Mucosa of gallbladder (tissue), 1 donor: Measurements from ENCODE around the gene CCDC152. TPM values are rescaled to one million over a fixed set of nuclear protein-coding genes. Genes with fewer than 3 reads are reported as not detected.
"Not testable (repeated sequence)": the region's sequence is repeated elsewhere in the genome, so short reads cannot be mapped to it uniquely, and the experiment has no call there.

ENCODE experiments used
- DNase-seq: peaks from one replicate; pipeline ENCODE4 v3.0.0-alpha.2; 2020; ENCODE audit warnings: low spot score
- total RNA-seq: library from RNA; stranded (reverse); gene quantifications from one replicate; pipeline ENCODE4 v1.2.1, GENCODE V29; 2021
- donor health status: DM: no; HTN: no; CAD: no.

CCDC152 gene, protein sequence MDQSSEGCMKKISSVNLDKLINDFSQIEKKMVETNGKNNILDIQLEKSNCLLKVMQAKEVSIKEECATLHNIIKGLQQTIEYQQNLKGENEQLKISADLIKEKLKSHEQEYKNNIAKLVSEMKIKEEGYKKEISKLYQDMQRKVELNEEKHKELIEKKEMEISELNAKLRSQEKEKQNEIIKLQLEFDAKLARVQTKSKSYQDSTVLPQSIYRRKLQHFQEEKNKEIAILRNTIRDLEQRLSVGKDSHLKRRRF
- 2.3 TPM for total RNA-seq

DNA sequence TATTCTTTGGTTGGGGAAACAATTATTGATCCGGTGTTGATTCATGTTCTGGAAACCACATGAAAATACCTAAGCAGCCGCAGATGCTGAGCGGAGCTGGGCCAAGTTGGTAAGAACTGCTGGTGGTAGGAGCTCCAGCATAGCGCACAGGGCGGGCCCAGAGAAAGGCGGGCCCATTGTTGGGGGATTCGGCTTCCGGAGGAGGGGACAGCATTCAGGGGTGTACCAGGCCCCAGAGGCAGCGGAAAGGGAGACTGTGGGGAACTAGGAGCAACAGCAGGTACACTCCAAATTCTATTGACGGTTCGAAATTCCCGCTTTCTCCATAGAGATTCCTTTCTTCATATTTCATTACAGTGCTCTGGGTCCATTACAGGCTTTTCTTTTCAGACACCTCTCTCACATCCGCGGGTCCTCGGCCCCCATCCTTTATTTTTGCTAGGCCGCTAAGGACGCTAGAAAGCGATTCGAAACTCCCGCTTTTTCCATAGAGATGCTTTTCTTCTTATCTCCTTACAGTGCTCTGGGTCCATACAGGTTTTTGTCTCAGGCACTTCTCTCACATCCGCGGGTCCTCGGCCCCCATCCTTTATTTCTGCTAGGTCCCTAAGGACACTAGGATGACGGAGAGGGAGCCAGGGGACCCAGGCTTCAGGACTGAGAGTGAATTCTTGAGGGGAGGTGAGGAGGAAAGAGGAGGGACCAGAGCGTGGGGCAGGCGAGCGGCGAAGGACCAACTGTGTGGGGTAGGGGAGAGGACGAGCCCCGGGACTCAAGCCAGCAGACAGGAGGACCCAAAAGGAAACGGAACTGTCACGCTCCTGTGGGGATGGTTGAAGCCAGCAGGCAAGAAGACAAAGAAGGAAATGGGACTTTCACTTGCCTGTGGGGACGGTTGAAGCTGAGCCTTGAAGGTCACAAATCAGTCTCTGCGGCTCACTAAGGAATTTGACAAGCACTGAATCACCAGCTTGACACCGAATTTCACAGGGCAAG, at the start of gene CCDC152:
CCDC152 (plus strand) TSS at position 213 of the 996 bp plus-strand sequence. CDS start 2,304 bp downstream, outside the sequence.
- DNase-seq, result no peak

DNA sequence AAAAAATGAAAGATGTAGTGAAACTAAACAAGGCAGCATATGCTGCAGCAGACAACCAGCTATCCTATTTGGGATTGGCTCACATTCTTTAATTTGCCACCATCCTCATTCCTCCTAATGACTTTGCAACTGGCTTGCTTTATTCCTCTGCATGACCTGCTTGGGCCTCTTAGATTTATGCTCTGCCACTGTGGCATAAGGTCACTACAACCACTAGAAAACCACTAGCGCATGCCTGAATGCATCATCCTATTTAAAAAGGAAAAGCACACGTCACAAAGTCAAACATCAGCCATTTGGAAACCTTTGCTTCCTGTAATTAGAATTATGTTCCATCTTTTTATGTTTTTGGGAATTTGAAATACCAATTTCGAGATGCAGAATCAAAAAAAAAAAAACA, 40.8 kb upstream of the CCDC152 start:
- no peak for DNase-seq

DNA sequence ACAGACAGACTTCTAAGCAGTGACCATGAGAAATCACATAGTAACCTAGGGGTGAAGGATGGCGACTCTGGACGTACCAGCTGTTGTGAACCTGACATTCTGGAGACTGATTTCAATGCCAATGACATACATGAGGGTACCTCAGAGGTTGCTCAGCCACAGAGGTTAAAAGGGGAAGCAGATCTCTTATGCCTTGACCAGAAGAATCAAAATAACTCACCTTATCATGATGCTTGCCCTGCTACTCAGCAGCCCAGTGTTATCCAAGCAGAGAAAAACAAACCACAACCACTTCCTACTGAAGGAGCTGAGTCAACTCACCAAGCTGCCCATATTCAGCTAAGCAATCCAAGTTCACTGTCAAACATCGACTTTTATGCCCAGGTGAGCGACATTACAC, 38.0 kb upstream of the CCDC152 start:
- DNase-seq, result no peak

DNA sequence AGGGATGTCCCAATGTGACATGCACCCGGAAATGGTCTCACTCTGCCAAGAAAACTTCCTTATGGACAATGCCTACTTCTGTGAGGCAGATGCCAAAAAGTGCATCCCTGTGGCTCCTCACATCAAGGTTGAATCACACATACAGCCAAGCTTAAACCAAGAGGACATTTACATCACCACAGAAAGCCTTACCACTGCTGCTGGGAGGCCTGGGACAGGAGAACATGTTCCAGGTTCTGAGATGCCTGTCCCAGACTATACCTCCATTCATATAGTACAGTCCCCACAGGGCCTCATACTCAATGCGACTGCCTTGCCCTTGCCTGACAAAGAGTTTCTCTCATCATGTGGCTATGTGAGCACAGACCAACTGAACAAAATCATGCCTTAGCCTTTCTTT, 37.6 kb upstream of the CCDC152 start:
- no peak for DNase-seq

DNA sequence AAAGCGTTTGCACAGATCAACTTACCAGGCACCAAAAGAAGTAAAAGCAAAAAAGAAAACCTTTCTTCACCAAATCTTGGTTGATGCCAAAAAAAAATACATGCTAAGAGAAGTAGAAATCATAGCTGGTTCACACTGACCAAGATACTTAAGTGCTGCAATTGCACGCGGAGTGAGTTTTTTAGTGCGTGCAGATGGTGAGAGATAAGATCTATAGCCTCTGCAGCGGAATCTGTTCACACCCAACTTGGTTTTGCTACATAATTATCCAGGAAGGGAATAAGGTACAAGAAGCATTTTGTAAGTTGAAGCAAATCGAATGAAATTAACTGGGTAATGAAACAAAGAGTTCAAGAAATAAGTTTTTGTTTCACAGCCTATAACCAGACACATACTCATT, 36.4 kb upstream of the CCDC152 start:
- DNase-seq, result no peak

DNA sequence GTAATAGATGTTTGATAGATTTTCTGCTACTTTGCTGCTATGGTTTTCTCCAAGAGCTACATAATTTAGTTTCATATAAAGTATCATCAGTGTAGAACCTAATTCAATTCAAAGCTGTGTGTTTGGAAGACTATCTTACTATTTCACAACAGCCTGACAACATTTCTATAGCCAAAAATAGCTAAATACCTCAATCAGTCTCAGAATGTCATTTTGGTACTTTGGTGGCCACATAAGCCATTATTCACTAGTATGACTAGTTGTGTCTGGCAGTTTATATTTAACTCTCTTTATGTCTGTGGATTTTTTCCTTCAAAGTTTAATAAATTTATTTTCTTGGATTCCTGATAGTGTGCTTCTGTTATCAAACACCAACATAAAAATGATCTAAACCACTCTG, 35.1 kb upstream of the CCDC152 start:
- DNase-seq, result no peak

DNA sequence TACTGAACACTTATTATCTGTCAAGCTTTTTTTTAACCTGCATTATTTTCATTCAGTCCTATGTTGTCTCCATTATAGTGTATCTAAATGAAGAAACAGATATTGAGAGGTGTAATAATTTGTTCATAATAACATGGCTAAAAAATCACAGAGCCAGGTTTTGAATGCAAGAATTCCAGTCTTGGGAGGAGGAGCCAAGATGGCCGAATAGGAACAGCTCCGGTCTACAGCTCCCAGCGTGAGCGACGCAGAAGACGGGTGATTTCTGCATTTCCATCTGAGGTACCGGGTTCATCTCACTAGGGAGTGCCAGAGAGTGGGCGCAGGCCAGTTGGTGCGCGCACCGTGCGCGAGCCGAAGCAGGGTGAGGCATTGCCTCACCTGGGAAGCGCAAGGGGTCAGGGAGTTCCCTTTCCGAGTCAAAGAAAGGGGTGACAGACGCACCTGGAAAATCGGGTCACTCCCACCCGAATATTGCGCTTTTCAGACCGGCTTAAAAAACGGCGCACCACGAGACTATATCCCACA, 22.0 kb upstream of the CCDC152 start:
- not testable (repeated sequence) for DNase-seq

DNA sequence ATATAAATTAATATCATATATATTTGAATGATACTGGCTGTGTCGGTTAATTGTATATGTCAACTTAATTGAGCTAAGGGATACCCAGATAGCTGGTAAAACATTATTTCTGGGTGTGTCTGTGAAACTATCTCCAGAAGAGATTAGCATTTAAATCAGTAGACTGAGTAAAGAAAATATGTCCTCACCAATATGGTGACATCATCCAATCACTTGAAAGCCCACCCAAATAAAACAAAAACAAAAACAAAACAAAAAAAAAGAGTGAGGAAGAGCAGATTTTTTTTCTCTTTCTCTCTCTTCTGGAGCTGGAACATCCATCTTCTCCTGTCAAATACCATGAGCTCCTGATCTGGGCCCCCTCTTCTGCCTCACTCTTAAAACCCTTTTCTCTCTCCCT, 15.7 kb upstream of the CCDC152 start:
- DNase-seq, result no peak

DNA sequence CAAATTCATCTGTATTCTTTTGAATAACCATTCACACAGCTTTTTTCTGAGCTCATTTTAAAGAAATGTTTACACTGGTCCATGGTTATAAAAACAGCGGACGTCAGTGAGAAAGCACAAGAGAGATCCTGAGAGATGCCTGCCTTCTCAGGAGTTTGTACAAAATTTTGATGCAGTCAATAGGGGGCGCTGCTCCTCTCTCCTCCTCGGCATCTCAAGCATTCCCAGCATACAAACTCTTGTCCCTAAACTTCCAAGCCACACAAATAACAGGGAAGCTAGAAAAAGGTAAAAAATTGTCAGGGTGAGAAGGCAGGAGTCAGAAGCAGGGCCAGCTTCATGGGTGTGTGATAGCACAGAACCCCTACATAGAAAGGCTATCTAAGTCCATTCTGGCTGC, 11.2 kb upstream of the CCDC152 start:
- DNase-seq, result no peak

DNA sequence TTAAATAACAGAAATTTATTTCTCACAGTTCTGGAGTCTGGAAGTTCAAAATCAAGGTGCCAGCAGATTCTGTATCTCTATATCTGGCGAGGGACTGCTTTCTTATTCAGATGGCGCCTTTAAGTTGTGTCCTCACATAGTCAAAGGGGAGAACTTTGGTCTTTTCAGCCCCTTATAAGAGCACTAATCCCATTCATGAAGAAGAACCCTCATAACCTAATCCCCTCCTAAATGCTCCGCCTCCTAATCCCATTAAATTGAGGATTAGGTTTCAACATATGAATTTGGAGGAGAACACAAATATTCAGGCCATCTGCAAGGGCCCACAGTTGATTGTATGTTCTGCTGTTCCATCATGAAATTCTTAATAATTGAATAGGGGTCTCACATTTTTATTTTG, 10.8 kb upstream of the CCDC152 start:
- DNase-seq, result no peak

DNA sequence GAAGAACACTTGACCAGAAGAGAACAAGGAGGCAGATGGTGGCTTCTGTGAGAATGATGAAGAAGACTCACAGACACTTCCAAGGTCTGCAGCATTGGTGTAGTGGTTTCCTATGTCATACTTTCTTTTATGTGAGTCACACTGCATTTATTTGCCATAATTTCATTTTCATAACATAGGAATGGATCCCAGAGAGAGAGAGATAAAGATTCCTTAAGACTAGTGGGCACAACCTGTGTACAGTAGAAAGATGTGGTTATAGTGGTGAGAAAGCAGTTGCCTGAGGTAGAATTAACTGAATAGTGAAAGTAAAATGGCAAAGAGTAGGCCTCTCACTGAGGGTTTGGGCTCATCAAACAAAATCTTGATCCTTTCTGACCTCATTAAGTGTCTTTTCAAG, 7.6 kb upstream of the CCDC152 start:
- DNase-seq, result no peak

DNA sequence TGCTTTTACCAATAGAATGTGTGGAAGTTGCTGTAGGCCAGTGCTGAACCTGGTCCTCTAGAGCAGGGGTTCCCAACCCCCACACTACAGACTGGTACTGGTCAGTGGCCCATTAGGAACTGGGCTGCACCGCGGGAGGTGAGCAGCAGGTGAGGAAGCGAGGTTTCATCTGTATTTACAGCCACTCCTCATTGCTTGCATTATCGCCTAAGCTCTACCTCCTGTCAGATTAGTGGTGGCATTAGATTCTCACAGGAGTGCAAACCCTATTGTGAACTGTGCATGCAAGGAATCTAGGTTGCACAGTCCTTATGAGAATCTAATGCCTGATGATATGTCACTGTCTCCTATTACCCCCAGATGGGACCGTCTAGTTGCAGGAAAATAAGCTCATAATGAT, 6.1 kb upstream of the CCDC152 start:
- DNase-seq, result no peak

DNA sequence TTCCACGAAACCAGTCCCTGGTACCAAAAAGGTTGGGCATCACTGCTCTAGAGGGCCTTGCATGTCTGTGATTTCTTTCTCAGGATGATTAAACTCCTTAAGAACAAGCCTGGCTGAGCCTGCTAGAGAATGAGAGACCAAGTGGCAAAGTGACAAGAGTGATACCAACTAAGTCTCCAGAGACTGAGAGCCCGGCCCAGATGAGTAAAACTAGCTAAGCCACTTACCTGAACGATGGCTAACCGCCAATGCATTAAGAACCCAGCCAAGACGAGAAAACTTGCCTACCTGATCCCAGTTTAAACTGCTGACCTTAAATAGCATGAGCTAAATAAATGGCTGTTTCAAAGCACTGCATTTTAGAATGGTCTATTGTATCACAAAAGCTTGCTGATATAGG, 5.6 kb upstream of the CCDC152 start:
- DNase-seq, result no peak

DNA sequence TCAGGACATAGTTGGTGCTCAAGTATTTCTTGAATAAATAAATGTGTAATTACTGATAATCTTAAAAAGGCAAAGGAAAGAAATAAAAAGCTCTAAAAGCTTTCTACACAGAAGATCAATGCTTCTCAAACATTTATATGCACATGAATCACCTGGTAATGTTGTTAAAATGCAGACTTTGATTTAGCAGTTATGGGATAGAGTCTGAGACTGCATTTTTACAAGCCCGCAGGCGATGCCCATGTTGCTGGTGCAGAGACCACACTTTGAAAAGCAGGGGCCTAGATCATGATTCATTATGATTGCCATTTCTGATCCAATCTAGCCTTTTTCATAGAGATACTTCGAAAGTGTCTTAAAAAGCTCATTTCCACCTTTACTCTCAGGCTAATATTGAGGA, 3.5 kb upstream of the CCDC152 start:
- DNase-seq, result no peak

DNA sequence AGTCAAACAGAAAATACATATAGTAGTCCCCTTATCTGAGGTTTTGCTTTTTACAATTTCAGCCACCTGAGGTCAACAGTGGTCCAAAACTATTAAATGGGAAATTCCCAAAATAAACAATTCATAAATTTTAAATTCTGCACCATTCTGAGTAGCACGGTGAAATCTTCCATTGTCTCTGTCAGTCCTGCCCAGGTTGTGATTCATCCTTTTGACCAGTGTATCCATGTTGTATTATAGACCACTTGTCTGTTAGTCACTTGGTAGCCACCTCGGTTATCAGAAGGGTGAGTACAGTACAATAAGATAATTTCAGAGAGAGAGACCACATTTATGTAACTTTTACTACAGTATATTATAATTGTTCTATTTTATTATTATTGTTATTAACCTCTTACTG, 2.8 kb downstream of the CCDC152 start:
- no peak for DNase-seq

DNA sequence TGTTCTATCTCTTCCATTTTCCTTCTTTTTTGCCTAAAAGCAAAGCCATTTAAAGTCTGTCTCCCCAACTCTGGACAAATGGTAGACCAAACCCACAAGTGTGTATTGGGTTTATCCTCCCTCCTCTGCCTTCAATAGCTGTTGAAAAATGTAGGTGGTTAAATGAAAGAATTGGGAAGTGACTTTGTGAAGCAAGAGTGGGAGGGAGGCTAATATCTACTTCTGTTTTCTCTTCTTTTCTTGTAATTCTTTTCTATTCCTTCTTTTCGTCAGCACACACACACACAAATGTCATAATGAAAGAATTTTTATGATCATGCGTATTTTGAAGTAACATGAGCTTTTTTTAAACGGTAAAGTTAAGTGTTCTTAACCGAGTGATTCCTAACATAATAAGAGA, 3.8 kb downstream of the CCDC152 start:
- no peak for DNase-seq

DNA sequence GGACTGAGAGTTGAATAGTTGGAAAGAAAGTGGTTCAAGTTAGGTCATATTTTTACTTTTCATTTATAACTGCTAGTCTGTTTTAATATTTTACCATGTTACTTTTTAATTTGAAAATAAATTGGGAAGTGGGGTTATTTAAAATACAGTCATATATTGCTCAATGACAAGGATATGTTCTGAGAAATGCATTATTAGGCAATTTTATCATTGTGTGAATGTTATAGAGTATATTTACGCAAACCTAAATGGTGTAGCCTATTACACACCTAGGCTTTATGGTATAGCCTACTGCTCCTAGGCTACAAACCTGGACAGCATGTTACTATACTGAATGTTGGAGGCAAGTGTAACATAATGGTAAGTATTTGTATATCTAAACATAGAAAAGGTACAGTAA, 5.2 kb downstream of the CCDC152 start:
- DNase-seq, result no peak

DNA sequence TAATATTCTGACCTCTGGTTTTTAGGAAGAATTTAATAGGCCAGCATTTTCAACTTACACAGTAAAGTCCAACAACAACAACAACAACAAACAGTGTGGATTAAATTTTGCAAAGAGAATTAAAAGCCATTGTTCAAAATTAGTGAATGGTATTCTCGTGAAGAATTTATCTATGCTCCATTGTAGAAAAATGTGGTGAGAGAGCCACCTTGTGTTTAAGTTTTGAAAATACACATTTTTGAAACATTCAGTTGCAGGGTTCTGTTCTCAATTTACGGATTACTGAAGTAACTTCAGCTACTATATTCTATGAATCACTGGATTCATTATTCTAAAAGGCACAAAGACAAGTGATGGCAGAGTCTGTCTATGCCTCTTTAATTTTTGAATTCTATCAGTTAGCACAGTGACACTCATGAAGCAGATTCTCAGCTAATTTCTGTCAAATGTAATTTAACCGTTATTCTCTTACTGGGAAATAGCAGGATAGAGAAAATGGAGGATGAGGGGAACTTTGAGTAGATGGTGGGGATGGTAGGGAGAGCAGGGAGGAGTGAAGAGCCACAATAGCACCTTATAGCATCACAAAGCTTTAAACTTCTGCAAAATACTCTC, 11.0 kb downstream of the CCDC152 start:
- DNase-seq, result no peak

DNA sequence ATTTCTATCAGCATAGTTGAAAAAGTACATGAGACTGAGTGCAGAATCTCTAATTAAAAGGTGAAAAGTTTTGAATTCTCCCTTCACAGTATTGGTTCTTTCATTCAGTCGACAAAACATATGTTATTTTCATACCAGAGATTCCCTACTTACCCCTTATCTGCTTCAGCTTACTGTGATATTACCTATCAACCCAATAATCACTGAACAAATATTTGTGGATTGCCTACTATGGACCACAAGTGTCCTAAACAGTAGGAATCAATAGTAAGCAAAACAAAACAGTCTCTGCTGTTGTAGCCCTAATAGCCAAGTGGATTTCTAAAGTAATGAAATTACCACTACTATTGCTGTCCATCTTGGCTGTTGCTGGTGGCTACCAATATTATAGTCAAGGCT, 11.5 kb downstream of the CCDC152 start:
- DNase-seq, result no peak

DNA sequence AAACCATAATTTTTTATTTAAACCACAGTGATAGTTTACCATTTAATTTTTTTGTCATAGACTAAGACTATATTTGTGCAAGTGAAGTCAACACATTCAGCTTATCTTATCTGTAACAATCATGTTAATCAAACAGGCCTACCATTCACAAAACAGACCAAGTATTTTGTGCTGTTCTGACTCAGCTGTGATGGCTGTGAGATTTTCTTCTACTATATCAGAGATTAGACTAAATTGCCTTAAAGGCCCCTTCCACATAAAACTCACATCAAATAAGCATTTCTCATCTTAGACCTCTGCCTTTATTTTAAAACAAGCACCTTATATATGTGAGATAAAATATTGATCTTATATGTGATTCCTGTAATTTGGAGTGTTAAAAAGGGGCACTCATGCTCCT, 13.4 kb downstream of the CCDC152 start:
- no peak for DNase-seq

DNA sequence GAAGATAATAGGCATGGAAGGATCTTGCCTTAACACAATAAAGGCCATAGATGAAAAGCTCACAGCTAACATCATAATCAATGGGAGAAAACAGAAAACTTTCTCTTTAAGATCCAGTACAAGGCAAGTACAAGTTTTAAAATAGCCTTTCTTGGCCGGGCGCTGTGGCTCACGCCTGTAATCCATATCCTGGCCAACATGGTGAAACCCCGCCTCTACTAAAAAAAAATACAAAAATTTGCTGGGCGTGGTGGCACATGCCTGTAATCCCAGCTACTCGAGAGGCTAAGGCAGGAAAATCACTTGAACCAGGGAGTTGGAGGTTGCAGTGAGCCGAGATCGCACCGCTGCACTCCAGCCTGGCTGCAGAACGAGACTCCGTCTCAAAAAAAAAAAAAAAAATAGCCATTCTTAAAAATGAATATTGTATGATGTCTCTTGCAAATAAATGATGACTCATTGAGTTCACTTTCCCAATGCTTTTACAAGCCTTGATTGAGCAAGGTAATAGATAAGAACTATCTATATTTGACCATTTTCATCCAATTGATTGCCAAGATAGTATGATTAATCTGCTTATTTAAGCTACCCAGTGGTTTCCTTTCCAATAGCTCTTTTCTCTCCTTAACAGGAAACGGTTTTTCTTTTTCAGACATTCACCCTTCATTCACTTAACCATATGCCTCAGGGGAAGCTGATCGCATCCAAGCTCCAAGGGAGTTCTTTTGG, 15.8 kb downstream of the CCDC152 start:
- no peak for DNase-seq

DNA sequence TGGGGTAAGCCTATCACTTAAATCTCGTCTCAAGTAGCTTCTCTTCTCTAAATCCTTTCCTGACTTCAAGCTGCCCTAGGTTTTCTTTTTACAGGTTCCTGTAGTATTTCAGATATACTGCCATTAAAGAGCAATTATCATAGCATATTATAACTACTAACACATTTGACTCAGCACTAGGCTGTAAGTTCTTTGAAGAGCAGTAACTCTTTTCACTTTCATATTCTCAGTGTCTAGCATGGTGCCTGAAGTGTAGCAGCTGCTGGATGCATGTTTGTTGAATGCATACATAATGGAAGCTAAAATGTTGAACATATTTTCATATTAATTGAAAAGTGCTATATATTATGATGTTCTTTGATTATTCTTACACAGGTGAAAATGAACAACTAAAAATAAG, 22.5 kb downstream of the CCDC152 start:
- no peak for DNase-seq
